Stomach (tissue), 9 donors: ENCODE measurements around the gene LGMN. TPM values are rescaled to one million over a fixed set of nuclear protein-coding genes. Genes with fewer than 3 reads are reported as not detected.
A peak's percentile ranks its signal among the peaks of the same experiment; 100 is the strongest.

Experiments used
- DNase-seq, 2 donors: peaks; one replicate each; pipeline versions ENCODE4 v3.0.0 to v3.0.0-alpha.2; 2013 to 2019
- H3K27ac ChIP-seq, 5 donors: fragments of 200-600 bp in 4 of 5; sonication (generic) in 4 of 5; one replicate each; pipeline ENCODE4 v1.5.1; 2013 to 2019; ENCODE audit warnings: mild to moderate bottlenecking in 1 of 5, moderate library complexity in 1 of 5
- H3K27me3 ChIP-seq, 3 donors: fragments of 200-600 bp; sonication (generic); one replicate each; pipeline ENCODE4 v1.5.1; 2017 to 2019; ENCODE audit warnings: mixed run types in 1 of 3
- H3K36me3 ChIP-seq, 4 donors: fragments of 200-600 bp; sonication (generic); 1 replicate in 3 of 4; 2 replicates in 1 of 4; pipeline ENCODE4 v1.5.1; 2016 to 2019
- H3K4me1 ChIP-seq, 4 donors: fragments of 200-600 bp; sonication (generic); one replicate each; pipeline ENCODE4 v1.5.1; 2016 to 2019
- H3K4me3 ChIP-seq, 4 donors: fragments of 200-600 bp; sonication (generic) in 3 of 4; one replicate each; pipeline ENCODE4 v1.5.1; 2016 to 2019; ENCODE audit warnings: mild to moderate bottlenecking in 1 of 4
- H3K9me3 ChIP-seq, 4 donors: fragments of 200-600 bp; sonication (generic); one replicate each; pipeline ENCODE4 v1.5.1; 2016 to 2019
- EP300 ChIP-seq: sonication (generic); formaldehyde crosslinking; IDR thresholded peaks from one replicate; pipeline ENCODE4 v1.6.1; 2017; ENCODE audit warnings: antibody characterized with exemption
- POLR2A ChIP-seq, 4 donors: fragments of 450-650 bp; IDR thresholded peaks; one replicate each; pipeline ENCODE4 v1.6.1; 2016; ENCODE audit warnings: antibody characterized with exemption in 4 of 4, control low read depth in 2 of 4, mild to moderate bottlenecking in 1 of 4, moderate library complexity in 1 of 4
- POLR2AphosphoS5 ChIP-seq, 3 donors: sonication (generic); formaldehyde crosslinking; IDR thresholded peaks; one replicate each; pipeline ENCODE4 v1.6.1; 2016; ENCODE audit warnings: antibody characterized with exemption in 3 of 3
- WGBS, 5 donors: extraction: QIAGEN DNeasy Blood & Tissue Kit in 3 of 5; methylation state at CpG; one replicate each; pipeline versions ENCODE4 v1.1.5 to v1.1.7; 2013 to 2018; 5-methylcytosine and 5-hydroxymethylcytosine counted together
- intact Hi-C: fragments of 100-400 bp; cut with DNase I; formaldehyde crosslinking; loops from one replicate; pipeline ENCODE4 v1.15.1; 2023; ENCODE audit warnings: low total_unique reads
- polyA plus RNA-seq, 3 donors: library from polyadenylated mRNA; stranded (reverse); fragments of 200-250 nt; gene quantifications; one replicate each; pipeline ENCODE4 v1.2.3, GENCODE V29; 2013
- total RNA-seq, 5 donors: library from RNA; depleted of rRNA; stranded (reverse); fragments of >200 nt; gene quantifications; one replicate each; pipeline versions ENCODE4 v1.1.0 to v1.2.3, GENCODE V29; 2014 to 2016
- TF ChIP-seq, protein P1 (sequence below), 7 experiments: fragments of 450-650 bp in 4 of 7; fragments of 200-600 bp in 3 of 7; sonication (generic) in 3 of 7; IDR thresholded peaks; one replicate each; pipeline ENCODE4 v1.5.1; 2016 to 2019; ENCODE audit warnings: antibody characterized with exemption in 7 of 7, control low read depth in 2 of 7, mild to moderate bottlenecking in 1 of 7
- donor health status: healthy with polysubstance abuse.
- donor health status: Bipolar disorder and iron deficiency.
- donor health status: healthy.

Gene LGMN
- total and polyA plus RNA-seq, 8 donors: 8.2 to 142 (median 50.0) TPM

- Histone ChIP-seq H3K36me3 (peaks cover 11 to 30% (median 25%) of the 10 kb centered on the region in 4 donors), H3K4me1 (peaks cover 28 to 71% (median 47%) of the 10 kb centered on the region in 4 donors), H3K4me3 (no peak overlapping the region), H3K27me3 (no peaks in the 10 kb centered on the region), H3K9me3 (no peaks in the 10 kb centered on the region), H3K27ac (peak overlapping the region in 2 of 5 donors; percentile 33 to 62)
- TF ChIP-seq POLR2AphosphoS5 (IDR thresholded peaks at IDR 0.05): peak in 2 of 3 donors; percentile 9 to 55
- TF ChIP-seq, protein P1, sequence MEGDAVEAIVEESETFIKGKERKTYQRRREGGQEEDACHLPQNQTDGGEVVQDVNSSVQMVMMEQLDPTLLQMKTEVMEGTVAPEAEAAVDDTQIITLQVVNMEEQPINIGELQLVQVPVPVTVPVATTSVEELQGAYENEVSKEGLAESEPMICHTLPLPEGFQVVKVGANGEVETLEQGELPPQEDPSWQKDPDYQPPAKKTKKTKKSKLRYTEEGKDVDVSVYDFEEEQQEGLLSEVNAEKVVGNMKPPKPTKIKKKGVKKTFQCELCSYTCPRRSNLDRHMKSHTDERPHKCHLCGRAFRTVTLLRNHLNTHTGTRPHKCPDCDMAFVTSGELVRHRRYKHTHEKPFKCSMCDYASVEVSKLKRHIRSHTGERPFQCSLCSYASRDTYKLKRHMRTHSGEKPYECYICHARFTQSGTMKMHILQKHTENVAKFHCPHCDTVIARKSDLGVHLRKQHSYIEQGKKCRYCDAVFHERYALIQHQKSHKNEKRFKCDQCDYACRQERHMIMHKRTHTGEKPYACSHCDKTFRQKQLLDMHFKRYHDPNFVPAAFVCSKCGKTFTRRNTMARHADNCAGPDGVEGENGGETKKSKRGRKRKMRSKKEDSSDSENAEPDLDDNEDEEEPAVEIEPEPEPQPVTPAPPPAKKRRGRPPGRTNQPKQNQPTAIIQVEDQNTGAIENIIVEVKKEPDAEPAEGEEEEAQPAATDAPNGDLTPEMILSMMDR (IDR thresholded peaks at IDR 0.05): no peak
- DNase-seq: peak; percentile 56 to 61
- WGBS, 5 donors: 33 to 43% (median 35%) methylated on average over 8 of the region's 8 CpGs
- intact Hi-C loops: no loop called here
Measured at GRCh38 chr14:92728759-92729364, 19.6 kb downstream of the LGMN start.

GRCh38 chr14:92726933-92727262 lies 21.5 kb downstream of the LGMN start:
- Histone ChIP-seq H3K4me1 (peaks cover 28 to 61% (median 40%) of the 10 kb centered on the region in 4 donors), H3K27ac (peak overlapping the region; percentile 73 to 84 (median 75)), H3K9me3 (no peaks in the 10 kb centered on the region), H3K4me3 (no peak overlapping the region), H3K27me3 (no peaks in the 10 kb centered on the region), H3K36me3 (peaks cover 3 to 22% (median 16%) of the 10 kb centered on the region in 4 donors)
- TF ChIP-seq POLR2AphosphoS5 (IDR thresholded peaks at IDR 0.05) (no peak), POLR2A (IDR thresholded peaks at IDR 0.05) (no peak), EP300 (no peak)
- TF ChIP-seq, protein P1 (IDR thresholded peaks at IDR 0.05): no peak
- DNase-seq: no peak
- WGBS, 5 donors: 74 to 92% (median 85%) methylated on average over 8 of the region's 8 CpGs
- intact Hi-C loops: no loop called here

GRCh38 chr14:92726135-92726932 lies 22.1 kb downstream of the LGMN start:
- Histone ChIP-seq H3K27ac (peak overlapping the region; percentile 73 to 84 (median 75)), H3K36me3 (peaks cover 0 to 16% (median 10%) of the 10 kb centered on the region in 4 donors), H3K4me1 (peaks cover 28 to 61% (median 40%) of the 10 kb centered on the region in 4 donors), H3K9me3 (no peaks in the 10 kb centered on the region), H3K4me3 (no peak overlapping the region), H3K27me3 (no peaks in the 10 kb centered on the region)
- DNase-seq: peak; percentile 82 to 91
- intact Hi-C loops: no loop called here
- no peak for TF ChIP-seq POLR2AphosphoS5 (IDR thresholded peaks at IDR 0.05)
- TF ChIP-seq EP300: no peak
- TF ChIP-seq, protein P1 (IDR thresholded peaks at IDR 0.05): no peak
- no peak for TF ChIP-seq POLR2A (IDR thresholded peaks at IDR 0.05)
- WGBS, 5 donors: 38 to 58% (median 51%) methylated on average over 12 of the region's 12 CpGs

DNA sequence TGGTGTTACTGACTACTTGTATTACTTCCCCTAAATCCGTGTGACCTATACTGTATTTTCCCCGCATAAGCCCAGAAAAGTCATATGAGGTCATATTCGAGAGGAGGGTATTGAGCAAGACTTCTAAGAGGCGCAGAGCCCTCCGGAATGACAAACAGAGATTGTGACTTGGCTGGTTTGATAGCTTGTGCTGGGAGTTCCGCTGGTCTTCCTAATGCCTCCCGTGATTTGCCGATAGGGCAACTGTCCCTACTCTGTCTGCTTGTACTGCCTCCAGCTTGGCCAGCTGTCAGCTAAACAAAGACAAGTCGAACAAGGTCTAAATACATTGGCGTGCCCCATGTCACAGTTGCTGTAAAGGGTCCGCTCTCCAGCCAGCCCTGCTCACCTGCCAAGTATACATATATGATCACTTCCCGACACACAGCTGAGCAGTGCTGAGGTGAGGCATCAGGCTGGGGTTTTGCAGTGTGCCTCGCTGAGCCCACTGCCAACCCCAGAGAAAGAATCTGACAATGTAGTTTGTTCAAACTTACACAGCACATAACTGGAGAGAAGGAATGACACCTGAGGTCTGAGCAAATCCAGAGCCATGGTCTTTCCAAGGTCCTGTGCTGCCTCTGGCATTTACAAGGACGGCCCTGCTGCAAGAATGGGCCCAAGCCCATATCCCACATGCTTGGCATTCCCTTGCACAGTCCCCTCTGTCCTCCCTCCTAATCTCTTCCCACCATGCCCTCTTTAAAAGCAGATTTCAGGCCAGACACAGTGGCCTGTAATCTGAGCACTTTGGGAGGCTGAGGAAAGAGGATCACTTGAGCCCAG lies 23.7 kb downstream of the LGMN start:
- 35 to 66% (median 54%) methylated on average over 12 to 14 of the region's 14 CpGs for WGBS, 5 donors
- Histone ChIP-seq H3K27ac (peak overlapping the region; percentile 10 to 84 (median 75)), H3K27me3 (no peaks in the 10 kb centered on the region), H3K9me3 (no peaks in the 10 kb centered on the region), H3K4me3 (no peak overlapping the region), H3K36me3 (peaks cover 0 to 2% (median 1%) of the 10 kb centered on the region in 4 donors), H3K4me1 (peaks cover 24 to 66% (median 46%) of the 10 kb centered on the region in 4 donors)
- TF ChIP-seq POLR2AphosphoS5 (IDR thresholded peaks at IDR 0.05) (no peak), EP300 (no peak), POLR2A (IDR thresholded peaks at IDR 0.05) (no peak)
- TF ChIP-seq, protein P1 (IDR thresholded peaks at IDR 0.05): no peak
- intact Hi-C loops: no loop called here
- DNase-seq: peak; percentile 34 to 40
